OCI-LY3 (cell line): Measurements from ENCODE around the gene PIWIL4.

Experiments used
- EZH2phosphoT487 ChIP-seq: fragments of 200-600 bp; shearing (Covaris generic); IDR thresholded peaks from 2 replicates; pipeline ENCODE4 v1.6.1; 2018; ENCODE audit warnings: antibody characterized with exemption, mixed run types, low read depth
- TF ChIP-seq, protein P1 (sequence below): fragments of 200-600, 300-600 bp; sonication (generic); IDR thresholded peaks from 2 replicates; pipeline ENCODE4 v1.5.1; 2014; ENCODE audit warnings: antibody characterized with exemption, low read length, low read depth

DNA sequence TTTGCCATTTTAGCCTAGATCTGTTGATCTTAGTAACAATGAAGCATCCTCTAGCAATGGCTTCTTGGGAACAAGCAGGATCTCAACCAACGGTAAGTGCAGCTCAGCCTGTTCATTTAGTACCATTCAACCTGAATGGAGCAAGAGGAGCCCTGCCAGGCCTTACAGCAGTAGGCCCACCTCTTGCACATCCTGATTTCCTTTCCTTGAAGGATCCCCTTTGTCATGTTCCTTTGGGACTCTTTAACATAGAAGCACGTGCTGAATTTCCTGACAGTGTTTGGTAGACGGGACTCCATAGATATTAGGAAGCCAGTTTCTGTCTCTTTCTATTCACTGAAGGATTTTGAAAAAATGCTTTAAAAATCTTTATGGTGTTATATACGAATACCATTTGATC lies 1.5 kb downstream of the PIWIL4 start:
- TF ChIP-seq, protein P1, sequence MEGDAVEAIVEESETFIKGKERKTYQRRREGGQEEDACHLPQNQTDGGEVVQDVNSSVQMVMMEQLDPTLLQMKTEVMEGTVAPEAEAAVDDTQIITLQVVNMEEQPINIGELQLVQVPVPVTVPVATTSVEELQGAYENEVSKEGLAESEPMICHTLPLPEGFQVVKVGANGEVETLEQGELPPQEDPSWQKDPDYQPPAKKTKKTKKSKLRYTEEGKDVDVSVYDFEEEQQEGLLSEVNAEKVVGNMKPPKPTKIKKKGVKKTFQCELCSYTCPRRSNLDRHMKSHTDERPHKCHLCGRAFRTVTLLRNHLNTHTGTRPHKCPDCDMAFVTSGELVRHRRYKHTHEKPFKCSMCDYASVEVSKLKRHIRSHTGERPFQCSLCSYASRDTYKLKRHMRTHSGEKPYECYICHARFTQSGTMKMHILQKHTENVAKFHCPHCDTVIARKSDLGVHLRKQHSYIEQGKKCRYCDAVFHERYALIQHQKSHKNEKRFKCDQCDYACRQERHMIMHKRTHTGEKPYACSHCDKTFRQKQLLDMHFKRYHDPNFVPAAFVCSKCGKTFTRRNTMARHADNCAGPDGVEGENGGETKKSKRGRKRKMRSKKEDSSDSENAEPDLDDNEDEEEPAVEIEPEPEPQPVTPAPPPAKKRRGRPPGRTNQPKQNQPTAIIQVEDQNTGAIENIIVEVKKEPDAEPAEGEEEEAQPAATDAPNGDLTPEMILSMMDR = no peak
- no peak for TF ChIP-seq EZH2phosphoT487
